Stimulated activated CD8-positive, alpha-beta memory T cell treated with anti-CD3 and anti-CD28 coated beads, Interleukin-4, amount 100 ng/mL, for 1 hour (primary cell): ENCODE measurements around the gene DTYMK.

Experiments used
- DNase-seq, 2 donors: peaks; one replicate each; pipeline ENCODE4 v3.0.0-alpha.2; 2020; ENCODE audit warnings: low read depth in 2 of 2, low spot score in 1 of 2

Gene DTYMK

DNA sequence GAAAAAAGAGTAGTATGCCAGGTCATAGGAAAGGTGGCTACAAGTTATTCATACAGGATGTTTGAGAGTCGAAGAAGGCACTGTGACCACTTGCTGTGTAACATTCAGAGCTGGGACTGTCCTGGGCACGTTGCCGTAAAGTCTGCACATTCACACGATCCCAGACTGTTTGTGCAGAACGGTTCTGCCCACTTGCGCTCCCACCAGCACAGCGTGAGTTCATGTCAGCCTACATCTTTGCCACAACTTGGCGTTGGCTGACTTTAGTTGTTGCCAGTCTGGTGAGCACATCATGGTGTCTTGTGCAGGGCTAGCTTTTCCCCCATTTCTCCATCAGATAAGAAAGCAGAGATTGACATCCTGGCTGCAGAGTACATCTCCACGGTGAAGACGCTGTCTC is 22.3 kb upstream of the DTYMK start:
- no peak for DNase-seq

DNA sequence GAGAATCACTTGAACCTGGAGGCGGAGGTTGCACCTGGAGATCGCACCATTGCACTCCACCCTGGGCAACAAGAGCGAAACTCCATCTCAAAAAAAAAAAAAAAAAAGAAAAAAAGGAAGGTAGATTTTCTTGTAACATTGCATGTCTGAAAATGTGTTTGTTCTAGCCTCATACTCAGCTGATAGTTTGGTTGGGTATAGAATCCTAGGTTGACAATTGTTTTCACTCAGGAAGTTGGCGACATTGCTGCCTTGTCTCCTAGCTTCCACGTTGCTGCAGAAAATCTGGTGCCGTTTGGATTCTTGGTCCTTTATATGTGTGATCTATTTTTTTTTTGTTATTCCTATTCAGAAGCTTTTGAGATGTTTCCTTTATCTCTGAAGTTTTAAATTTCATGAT is 19.9 kb upstream of the DTYMK start:
- DNase-seq = no peak

DNA sequence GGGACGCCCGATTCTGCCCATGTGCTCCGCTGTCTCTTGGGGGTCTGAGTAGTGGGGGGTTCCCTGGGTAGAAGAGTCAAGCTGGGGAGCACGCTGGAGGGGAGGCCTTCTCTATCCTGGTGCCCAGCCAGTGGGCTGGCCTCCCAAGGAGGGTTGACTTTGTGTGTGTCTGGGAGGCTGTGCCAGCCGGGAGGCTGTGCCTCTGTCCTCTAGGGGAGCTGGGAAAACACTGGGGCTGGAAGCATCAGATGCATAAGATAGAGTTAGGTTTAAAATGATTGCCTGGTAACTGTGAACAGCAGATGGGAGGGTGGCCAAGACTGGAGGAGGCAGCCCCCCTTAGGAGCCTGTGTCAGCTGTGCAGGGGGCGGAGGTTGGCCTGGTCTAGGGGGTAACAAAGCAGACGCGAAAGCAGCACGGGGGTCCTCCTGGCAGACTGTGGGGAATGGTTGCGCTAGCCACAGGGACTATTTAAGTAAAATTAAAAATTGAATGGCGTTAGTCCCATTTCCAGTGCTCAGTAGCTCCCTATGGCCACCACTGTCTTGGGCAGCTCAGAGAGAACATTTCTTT is 16.5 kb upstream of the DTYMK start:
- no peak for DNase-seq

DNA sequence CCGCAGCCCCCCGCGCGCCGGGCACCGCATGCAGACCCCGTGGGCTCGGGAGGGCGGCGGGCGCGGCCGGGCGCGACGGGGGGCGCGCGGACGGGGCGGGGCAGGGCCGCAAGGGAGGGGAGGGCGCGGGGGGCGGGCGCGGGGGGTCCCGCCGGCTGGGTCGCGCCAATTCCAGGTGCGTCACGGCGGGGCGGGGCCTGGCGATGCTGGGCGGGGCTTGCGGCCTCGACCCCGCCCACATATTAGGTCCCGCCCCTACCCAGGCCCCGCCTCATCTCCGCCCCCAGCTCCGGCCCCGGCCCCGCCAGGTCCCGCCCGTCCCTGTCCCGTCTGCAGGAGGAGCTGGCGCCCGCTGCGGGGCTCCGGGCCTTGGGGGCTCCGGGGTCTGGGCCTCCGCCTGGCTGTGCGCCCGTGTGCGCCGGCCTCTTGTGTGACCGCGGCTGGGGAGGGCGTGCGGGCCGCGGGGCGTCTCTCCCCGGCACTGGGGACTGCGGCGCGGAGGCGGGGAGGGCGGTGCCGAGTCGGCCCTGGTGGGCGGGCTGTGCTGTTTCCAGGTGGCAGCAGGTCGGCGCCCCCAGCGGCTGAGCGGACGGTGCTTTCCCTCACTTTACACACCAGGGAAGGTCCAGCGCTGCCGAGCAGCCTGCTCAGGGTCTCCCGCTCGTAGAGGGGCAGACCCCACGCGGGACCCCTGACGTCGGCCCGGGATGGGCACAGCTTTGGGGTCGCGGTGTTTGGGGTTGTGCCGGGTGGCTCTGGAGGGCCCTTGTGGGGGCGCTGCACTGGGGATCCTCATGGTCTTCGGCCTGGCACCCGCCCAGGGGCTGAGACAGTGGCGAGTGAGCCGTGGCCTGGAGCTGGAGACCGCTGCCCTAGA is 15.8 kb upstream of the DTYMK start:
- peak; percentile 79 to 82 for DNase-seq

DNA sequence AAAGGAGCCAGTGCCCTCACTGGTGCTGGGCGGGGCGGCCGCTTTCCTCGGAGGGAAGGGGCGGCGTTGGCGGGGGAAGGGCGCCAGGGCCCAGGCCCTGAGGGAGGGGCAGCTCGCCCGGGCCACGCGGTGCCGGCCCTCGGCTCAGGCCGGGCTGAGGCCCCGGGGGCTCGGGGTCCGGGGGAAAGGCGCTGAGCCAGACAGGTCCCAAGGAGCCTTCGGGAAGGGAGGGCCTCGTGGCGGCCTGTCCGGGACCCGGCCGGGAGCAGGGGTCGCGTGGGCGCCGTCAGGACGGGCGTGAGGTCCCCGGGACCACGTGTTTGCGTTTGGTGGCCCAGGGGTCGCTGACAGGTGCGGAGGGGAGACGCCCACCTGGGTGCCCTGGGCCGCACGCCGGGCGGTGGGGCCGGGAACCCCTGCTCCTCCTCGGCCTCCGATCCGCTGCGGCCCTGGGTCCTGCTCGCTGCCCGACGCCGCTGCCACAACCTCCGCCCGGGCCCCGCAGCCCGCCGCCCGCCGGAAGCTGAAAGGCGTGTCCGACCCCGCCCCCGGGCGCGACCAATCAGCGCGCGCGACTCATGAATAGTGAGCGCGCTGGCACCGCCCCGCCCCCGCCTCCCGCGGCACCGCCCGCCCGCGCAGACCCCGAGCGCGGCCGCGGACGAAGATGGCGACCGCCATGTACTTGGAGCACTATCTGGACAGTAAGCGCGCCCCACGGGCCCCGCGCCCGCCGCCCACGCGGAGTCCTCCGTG is 15.0 kb upstream of the DTYMK start, which contains the start of gene ING5:
Gene ING5 (plus strand): TSS at position 641 of the 756 bp plus-strand sequence. CDS start 27 bp downstream, at position 668.
- peak; percentile 89 to 95 for DNase-seq

DNA sequence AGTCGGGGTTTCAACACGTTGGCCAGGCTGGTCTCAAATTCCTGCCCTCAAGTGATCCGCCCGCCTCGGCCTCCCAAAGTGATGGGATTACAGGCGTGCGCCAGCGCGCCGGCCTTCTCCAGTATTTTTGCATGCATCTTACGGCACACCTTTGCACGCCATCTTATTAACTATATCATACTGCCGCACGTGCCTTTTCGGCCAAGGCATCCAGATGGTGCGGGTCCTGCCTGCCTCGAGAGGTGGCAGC is 14.5 kb upstream of the DTYMK start:
- DNase-seq = no peak

DNA sequence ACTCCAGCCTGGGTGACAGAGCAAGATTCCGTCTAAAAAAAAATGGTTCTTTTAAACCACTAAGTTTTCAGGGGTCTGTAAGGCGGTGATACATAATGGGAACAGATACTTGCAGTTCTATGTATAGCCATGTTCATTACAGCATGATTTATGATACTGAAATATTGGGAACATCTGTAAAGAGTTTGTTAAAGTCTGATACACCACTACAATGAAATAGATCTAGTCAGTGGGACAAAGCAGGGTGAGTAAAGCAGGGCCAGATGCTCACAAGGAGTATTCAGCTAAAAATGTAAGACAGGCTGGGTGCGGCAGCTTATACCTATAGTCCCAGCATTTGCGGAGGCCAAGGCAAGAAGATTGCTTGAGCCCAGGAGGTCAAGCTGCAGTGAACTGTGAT is 9.0 kb upstream of the DTYMK start:
- no peak for DNase-seq

DNA sequence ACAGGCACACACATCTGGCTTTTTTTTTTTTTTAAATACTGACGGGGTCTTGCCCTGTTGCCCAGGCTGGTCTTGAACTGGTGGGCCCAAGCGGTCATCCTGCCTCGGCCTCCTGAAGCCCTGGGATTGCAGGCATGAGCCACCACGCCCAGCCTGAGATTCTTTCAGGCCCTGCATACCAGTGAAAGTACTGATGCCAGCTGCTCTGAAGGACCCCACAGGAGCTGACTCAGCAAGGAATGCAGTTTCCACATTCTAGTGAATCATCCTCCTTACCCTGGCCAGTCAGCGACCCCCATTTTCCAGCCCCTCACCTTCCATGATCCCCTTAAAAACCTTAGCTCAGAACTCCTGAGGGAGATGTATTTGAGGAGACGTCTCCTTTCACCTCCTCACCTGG is 5.8 kb upstream of the DTYMK start:
- no peak for DNase-seq

DNA sequence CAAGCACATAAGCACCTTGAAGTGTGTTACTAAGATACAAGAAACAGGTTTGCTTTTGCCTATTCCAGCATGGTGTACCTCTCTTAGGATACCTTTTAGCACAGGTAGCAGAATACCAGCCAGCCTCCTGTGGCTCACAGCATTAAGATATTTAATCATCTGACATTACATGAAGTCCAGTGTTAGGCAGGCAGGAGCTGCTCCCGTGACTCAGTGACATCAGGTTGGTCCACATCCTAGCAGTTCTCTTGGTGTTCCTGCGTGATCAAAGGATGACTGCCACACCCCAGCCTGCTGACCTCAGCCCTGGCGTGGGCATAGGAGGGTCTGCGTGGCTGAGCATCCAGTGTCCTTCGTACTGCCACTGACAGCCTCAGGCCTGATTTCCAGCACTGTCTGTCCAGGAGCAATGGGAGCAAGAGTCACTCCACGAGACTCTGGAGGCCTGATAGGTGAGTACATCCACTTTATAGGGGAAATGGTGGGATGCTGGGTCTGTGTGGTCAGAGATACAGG is 3.6 kb upstream of the DTYMK start:
- DNase-seq = no peak

DNA sequence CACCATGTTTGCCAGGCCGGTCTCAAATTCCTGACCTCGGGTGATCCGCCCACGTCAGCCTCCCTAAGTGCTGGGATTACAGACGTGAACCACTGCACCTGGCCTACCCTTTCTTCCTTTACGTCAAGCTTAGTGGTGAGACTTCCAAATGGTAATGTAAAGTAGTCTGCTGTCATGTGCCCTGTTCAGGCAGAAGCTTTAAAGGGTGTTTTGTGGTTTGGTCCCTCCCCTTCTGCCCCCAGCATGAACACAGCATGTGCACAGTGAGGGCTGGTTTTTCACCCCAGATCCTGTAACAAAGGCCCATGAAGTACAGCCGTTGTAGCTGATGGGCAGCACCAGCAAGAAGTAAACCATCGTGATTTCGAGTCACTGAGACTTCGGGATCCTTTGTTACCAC is 2.7 kb upstream of the DTYMK start:
- no peak for DNase-seq

DNA sequence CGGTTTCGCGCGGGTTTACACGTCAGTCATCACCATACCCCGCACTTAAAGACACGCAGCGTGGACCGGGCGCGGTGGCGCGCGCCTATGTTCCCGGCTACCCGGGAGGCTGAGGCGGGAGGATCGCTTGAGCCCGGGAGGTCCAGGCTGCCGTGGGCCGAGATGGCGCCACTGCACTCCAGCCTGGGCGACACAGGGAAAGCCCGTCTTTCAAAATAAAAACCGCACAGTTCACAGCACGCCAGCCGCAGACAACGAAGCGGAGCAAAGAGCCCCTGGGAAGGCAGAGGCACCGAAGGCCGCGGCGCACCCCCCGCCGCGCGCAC is 328 bp downstream of the DTYMK start:
- no peak for DNase-seq

DNA sequence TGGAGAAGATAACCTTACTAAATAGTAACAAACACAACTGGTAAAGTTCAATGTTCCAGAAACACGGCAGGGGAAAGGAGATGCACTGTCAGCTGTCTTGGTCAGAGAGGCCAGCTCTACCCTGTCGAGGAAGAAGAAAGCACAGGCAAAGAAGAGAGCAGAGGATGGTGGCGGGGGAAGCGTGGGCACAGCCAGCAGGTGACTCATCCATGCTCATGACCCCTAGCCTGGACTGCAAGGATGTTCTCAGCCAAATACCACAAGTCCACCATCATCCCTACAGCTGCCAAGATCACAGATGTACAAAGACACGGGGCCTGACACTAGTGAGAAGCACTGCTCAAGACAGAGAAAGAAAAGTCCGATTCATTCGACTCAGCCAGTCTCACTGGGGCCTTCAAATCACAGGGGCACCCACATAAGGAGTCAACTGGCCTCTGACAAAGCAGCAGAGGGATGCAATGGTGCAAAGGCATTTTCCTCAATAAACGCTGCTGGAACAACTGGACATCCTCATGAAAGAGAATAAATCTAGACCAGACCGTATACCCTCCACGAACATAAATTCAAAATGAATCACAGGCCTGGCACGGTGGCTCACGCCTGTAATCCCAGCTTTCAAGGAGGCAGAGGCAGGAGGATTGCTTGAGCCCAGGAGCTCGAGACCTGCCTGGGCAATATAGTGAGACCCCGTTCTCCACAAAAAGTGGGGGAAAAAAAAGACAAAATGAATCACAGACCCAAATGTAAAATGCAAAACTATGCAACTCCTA is 5.6 kb downstream of the DTYMK start:
- no peak for DNase-seq

DNA sequence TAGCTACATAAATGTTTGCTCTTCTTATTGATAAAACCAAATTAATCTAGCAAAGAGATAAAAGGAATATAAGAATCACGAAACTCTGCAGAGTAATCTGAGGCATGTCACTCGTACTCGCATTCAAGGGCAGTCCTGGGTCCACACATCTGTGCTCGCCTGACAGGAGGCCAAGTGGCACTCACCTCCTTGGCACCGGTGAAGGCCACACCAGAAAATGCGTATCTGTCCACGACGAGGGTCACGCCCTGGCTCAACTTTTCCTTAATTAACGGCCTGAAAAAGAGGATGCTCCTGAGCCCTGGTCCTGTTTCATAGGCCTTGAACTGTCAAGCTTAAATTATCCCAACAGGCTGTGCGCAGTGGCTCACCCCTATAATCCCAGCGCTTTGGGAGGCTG is 6.6 kb downstream of the DTYMK start:
- DNase-seq = no peak

DNA sequence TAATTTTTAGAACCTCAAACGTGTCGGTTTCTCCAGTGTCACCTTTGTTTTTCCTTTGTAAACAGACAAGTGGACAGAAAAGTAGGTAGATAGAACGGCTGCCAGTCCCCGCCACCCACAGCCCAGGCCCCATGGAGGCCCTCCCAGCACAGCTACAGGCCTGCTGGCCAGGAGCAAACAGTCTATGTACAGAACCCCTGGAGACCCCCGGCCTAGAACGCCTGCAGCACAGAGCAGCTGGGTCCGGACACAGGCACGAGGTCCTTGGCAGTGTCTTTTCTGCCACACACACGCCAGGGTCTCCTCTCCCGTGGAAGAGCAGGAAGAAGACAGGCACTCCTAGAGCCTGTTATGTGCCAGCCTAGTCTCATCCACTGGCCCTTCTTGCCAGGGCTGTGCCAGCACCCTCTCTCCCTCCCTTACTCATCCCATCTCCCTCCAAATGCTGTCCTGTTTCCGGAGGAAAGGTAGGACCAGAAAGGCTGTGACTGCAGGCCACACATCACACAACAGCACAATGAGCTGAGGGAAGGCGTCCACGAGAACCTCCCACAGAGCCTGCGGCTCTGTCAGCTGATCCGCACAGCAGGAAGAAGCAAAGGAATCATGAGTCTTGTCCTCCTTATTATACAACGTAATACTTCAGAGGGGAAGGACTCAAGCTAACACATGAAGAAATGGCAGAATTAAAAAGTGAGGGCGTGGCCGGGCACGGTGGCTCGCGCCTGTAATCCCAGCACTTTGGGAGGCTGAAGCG is 7.7 kb downstream of the DTYMK start:
- no peak for DNase-seq

DNA sequence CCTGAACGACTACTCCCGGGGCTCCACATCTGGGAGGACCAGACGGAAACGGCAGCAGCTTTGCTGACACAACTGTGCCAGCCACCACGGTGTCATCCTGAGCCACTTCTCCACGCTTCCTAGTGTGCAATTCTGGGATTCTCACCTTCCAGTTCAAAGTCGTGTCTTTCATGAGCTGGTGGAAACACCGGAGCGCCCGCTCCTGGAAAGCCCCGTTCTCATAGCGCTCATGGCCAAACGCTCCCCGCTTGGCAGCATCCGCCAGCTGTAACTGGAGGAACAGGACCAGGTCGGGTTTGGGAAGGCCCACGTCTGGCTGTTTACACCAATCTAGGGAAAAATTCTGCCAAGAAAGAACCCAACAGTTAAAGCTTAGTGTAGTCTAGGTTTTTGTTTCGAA is 8.3 kb downstream of the DTYMK start:
- DNase-seq = no peak

DNA sequence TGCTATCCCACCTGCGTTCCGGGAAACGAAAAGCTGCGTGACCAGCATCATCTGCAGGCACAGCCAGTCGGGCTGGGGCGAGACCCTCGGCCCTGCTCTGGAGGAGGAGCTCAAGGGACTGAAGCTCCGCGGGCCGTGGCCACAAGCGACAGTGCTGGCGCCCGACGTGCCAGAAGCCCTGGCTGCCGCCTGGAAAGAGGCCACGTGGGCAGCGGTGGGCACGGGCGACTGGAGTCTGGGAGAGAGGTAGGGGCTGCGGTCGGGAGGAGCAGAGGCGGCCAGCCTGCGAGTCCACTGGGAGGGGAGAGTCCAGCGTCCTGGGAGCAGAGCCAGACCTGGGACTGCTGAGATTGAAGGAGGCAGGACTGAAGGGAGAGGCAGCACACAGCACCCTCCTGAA is 9.2 kb downstream of the DTYMK start:
- no peak for DNase-seq

DNA sequence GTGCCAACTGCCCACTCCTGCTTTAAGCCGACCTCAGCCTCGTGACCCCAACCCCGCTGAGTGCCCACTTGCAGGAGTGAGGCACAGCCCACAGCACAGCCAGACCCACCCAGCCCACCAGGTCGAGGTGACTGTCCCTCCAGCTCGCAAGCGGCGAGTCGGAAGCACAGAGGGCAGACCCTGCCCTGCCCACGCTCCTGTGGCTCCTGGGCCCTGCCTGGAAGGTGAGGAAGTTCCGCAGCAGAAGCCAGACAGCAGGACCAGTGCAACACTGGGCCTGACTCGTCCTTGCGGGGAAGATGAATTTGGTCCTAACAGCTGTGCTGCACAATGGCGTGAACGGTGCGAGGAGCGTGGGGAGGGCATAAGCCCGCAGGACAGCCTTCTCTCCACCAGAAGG is 9.9 kb downstream of the DTYMK start:
- DNase-seq = no peak

DNA sequence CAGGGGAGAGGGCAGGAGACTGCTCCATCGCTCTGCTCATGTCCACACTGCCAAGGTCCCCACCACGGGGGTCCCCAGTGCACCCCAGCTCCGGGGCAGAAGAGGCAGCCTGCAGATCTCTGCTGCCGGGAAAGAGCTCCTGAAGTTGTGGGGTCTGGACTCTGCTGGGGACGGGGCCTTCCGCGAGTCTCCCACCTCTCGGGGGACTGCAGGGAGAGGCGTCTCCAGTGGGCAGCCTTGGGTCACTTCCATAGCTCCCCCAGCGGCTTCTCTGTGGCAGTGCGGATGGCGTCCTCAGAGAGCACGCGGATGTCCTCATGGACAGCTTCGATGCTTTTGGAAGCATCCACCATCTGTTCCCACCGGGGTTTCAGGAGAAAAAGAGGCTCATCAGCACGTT is 10.7 kb downstream of the DTYMK start:
- no peak for DNase-seq

DNA sequence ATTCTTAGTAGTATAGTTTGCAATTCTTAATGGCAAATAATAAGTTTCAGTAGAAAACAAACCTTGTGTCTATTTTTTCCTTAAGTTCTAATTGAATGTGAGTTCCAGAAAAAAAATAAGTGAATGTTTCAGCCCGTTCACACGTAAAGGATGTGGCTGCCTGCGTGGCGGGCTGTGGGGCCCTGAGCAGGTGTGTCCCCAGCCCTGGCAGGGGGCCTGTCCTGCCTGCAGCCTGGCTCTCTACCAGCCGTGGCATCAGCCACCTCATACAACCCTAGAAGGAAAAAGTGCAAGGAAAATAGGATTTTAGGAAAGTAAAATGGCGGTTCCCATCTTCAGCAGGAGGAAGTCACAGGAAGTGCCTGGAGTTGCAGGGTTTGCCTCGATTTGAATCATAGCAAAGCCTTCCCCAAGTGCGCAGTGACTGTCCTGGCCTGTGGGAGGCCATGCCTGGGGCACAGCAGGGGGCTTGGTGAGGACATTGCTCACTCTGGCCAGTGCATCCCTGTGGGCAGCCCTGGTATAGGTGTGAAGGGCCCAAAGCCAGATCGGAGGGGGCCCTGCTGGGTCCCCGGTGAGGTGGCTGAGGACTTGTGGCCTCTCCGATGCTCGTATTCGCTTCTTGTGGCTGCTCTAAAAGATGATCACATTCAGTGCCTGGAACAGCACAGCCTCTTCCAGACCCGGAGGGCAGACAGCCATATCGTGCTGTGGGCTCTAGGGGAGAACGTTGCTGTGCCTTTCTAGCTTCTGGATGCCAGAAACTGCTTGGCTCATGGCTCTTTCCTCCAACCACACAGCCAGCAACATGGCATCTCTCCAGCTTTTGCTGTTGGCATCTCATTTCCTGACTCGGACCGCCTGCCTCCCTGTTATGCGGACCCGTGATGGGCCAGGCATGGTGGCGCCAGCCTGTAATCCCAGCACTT is 12.6 kb downstream of the DTYMK start:
- no peak for DNase-seq

DNA sequence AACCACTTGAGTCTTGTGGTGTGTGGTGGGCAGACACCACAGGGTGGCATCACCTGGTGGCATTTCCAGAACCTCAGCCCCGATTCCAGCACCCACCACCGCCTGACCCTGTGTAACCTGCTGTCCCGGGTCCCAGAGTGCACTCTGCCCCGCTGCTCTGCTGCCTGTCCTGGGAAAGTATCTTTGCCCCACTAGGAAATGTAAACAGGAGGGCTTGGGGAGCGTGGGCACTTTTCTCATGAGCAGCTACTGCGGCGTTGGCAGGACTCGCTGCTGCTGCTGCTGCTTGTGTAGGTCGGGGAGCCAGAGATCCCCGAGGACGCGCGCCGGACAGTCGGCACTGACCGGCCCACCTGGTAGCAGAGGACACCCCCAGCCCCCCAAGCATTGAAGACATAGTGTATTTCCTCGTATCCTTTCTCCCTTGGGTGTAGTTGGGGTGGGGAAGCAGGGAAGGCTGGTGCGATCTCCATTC is 13.4 kb downstream of the DTYMK start:
- DNase-seq = no peak
